Measurements from ENCODE around the gene SOS1. TPM values are rescaled to one million over a fixed set of nuclear protein-coding genes. Genes with fewer than 3 reads are reported as not detected.

SOS1 gene
- total and polyA plus RNA-seq, 2 donors (not counting 1 experiment from before 2014, with no cell fraction given) = 24.9 to 27.6 TPM

DNA sequence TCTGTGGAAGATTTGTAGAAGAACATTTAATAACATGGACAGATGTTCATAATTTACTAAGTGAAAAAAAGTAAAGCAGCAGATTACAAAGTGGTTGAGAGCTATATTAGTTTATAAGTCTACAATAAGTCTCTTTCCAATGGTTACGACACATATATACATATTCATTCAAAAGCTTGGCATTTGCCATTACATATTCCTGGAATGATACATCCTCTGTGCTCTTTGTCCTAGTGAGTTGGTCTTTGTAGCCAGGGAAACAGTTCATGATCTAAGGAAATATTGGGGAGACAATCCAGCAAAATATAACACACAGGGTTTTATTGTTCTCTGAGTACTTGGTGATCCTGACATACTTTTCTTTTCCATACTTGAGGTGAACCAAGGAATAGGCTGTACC is 32.5 kb upstream of the SOS1 start:
- DNase-seq (ENCODE audit: low read depth in 2 of 2) = peak; percentile 2 to 84
- Histone ChIP-seq H3K4me2 (ENCODE audit: extremely low read depth, insufficient read depth, low read length) (no peak overlapping the region), H3K27me3 (ENCODE audit: control insufficient read depth, insufficient read depth, low read length) (no peaks in the 10 kb centered on the region), H3K9ac (ENCODE audit: insufficient read depth, low read length) (no peak overlapping the region), H3K27ac (ENCODE audit: insufficient read depth, low read length) (no peak overlapping the region), H4K20me1 (ENCODE audit: control insufficient read depth, extremely low read depth, insufficient read depth, low read length) (no peaks in the 10 kb centered on the region), H3K9me3 (ENCODE audit: control insufficient read depth, insufficient read depth, low read depth, low read length) (no peaks in the 10 kb centered on the region), H2AFZ (ENCODE audit: low read length) (no peak overlapping the region), H3K36me3 (ENCODE audit: control insufficient read depth, insufficient read depth, low read length) (no peaks in the 10 kb centered on the region), H3K4me3 (replicated peaks in 1 of 4; ENCODE audit: control extremely low read depth in 1 of 4, insufficient read depth in 1 of 4, low read depth in 3 of 4, low read length in 4 of 4) (no peak overlapping the region), H3K4me1 (ENCODE audit: control insufficient read depth, extremely low read depth, insufficient read depth, low read length) (no peaks in the 10 kb centered on the region), H3K79me2 (ENCODE audit: control insufficient read depth, insufficient read depth, low read length) (no peaks in the 10 kb centered on the region)
- no peak for TF ChIP-seq EZH2 (IDR thresholded peaks at IDR 0.05; ENCODE audit: low read length, missing control alignments)
- TF ChIP-seq, protein P1, sequence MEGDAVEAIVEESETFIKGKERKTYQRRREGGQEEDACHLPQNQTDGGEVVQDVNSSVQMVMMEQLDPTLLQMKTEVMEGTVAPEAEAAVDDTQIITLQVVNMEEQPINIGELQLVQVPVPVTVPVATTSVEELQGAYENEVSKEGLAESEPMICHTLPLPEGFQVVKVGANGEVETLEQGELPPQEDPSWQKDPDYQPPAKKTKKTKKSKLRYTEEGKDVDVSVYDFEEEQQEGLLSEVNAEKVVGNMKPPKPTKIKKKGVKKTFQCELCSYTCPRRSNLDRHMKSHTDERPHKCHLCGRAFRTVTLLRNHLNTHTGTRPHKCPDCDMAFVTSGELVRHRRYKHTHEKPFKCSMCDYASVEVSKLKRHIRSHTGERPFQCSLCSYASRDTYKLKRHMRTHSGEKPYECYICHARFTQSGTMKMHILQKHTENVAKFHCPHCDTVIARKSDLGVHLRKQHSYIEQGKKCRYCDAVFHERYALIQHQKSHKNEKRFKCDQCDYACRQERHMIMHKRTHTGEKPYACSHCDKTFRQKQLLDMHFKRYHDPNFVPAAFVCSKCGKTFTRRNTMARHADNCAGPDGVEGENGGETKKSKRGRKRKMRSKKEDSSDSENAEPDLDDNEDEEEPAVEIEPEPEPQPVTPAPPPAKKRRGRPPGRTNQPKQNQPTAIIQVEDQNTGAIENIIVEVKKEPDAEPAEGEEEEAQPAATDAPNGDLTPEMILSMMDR (conservative IDR thresholded peaks at IDR 0.05 in 1 of 2, IDR thresholded peaks at IDR 0.05 in 1 of 2; ENCODE audit: low read depth in 1 of 2, low read length in 2 of 2) = no peak

GRCh38 chr2:39152504-39152903 is 31.7 kb upstream of the SOS1 start:
- H3K4me1 ChIP-seq (ENCODE audit: control insufficient read depth, extremely low read depth, insufficient read depth, low read length) = no peaks in the 10 kb centered on the region
- H3K4me3 ChIP-seq (replicated peaks in 1 of 4; ENCODE audit: control extremely low read depth in 1 of 4, insufficient read depth in 1 of 4, low read depth in 3 of 4, low read length in 4 of 4) = no peak overlapping the region
- no peaks in the 10 kb centered on the region for H3K36me3 ChIP-seq (ENCODE audit: control insufficient read depth, insufficient read depth, low read length)
- H2AFZ ChIP-seq (ENCODE audit: low read length) = no peak overlapping the region
- H3K9ac ChIP-seq (ENCODE audit: insufficient read depth, low read length) = no peak overlapping the region
- H3K4me2 ChIP-seq (ENCODE audit: extremely low read depth, insufficient read depth, low read length) = no peak overlapping the region
- no peaks in the 10 kb centered on the region for H4K20me1 ChIP-seq (ENCODE audit: control insufficient read depth, extremely low read depth, insufficient read depth, low read length)
- no peaks in the 10 kb centered on the region for H3K79me2 ChIP-seq (ENCODE audit: control insufficient read depth, insufficient read depth, low read length)
- no peaks in the 10 kb centered on the region for H3K27me3 ChIP-seq (ENCODE audit: control insufficient read depth, insufficient read depth, low read length)
- no peak for DNase-seq (ENCODE audit: low read depth in 2 of 2)
- TF ChIP-seq, protein P1 (conservative IDR thresholded peaks at IDR 0.05 in 1 of 2, IDR thresholded peaks at IDR 0.05 in 1 of 2; ENCODE audit: low read depth in 1 of 2, low read length in 2 of 2) = no peak
- TF ChIP-seq EZH2 (IDR thresholded peaks at IDR 0.05; ENCODE audit: low read length, missing control alignments) = no peak
- no peaks in the 10 kb centered on the region for H3K9me3 ChIP-seq (ENCODE audit: control insufficient read depth, insufficient read depth, low read depth, low read length)
- H3K27ac ChIP-seq (ENCODE audit: insufficient read depth, low read length) = no peak overlapping the region

- Histone ChIP-seq H3K27ac (ENCODE audit: insufficient read depth, low read length) (no peak overlapping the region), H3K4me1 (ENCODE audit: control insufficient read depth, extremely low read depth, insufficient read depth, low read length) (no peaks in the 10 kb centered on the region), H2AFZ (ENCODE audit: low read length) (no peak overlapping the region), H3K27me3 (ENCODE audit: control insufficient read depth, insufficient read depth, low read length) (no peaks in the 10 kb centered on the region), H3K4me3 (replicated peaks in 1 of 4; ENCODE audit: control extremely low read depth in 1 of 4, insufficient read depth in 1 of 4, low read depth in 3 of 4, low read length in 4 of 4) (no peak overlapping the region), H3K9ac (ENCODE audit: insufficient read depth, low read length) (no peak overlapping the region), H4K20me1 (ENCODE audit: control insufficient read depth, extremely low read depth, insufficient read depth, low read length) (no peaks in the 10 kb centered on the region), H3K9me3 (ENCODE audit: control insufficient read depth, insufficient read depth, low read depth, low read length) (no peaks in the 10 kb centered on the region), H3K4me2 (ENCODE audit: extremely low read depth, insufficient read depth, low read length) (no peak overlapping the region), H3K79me2 (ENCODE audit: control insufficient read depth, insufficient read depth, low read length) (no peaks in the 10 kb centered on the region), H3K36me3 (ENCODE audit: control insufficient read depth, insufficient read depth, low read length) (no peaks in the 10 kb centered on the region)
- TF ChIP-seq EZH2 (IDR thresholded peaks at IDR 0.05; ENCODE audit: low read length, missing control alignments) = no peak
- TF ChIP-seq, protein P1 (conservative IDR thresholded peaks at IDR 0.05 in 1 of 2, IDR thresholded peaks at IDR 0.05 in 1 of 2; ENCODE audit: low read depth in 1 of 2, low read length in 2 of 2) = no peak
- no peak for DNase-seq (ENCODE audit: low read depth in 2 of 2)
These were observed 30.1 kb upstream of the SOS1 start for GRCh38 chr2:39150890-39151497.

Data from fibroblast of lung (primary cell).